NCI-H2196 (cell line): ENCODE measurements around the gene VWCE.
"Not testable (repeated sequence)": the region's sequence is repeated elsewhere in the genome, so short reads cannot be mapped to it uniquely, and the experiment has no call there.

Experiments
- DNase-seq: peaks from one replicate; lab custom pipeline; 2025; ENCODE audit not compliant: unreplicated experiment; lab: John Stamatoyannopoulos, UW

The VWCE gene

DNA sequence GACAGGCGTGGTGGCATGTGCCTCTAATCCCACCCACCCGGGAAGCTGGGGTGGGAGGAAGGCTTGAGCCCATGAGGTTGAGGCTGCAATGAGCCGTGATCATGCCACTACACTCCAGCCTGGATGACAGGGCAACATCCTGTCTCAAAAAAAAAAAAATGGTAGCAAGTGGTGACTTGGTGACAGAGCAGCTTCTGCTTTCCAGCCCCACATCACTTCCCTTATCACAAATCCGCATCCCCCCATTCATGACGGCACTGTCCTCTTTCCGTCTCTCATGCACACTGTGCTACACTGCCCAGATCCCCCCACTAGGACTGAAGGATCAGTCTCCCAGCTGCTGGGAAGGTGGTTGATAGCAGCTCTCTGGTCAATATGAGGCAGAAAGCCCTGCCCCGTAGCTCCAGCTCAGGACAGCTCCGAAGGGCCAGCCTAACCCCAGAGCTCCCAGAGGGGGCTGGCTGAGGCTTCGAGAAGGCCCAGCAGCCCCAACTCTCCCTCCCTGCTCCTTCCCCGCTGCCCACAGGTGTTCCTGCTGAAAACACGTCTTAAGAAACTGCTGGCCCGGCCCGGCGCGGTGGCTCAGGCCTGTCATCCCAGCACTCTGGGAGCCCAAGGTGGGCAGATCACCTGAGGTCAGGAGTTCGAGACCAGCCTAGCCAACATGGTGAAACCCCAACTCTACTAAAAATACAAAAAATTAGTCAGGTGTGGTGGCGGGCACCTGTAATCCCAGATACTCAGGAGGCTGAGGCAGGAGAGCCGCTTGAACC is 38.2 kb downstream of the VWCE start:
- no peak for DNase-seq

DNA sequence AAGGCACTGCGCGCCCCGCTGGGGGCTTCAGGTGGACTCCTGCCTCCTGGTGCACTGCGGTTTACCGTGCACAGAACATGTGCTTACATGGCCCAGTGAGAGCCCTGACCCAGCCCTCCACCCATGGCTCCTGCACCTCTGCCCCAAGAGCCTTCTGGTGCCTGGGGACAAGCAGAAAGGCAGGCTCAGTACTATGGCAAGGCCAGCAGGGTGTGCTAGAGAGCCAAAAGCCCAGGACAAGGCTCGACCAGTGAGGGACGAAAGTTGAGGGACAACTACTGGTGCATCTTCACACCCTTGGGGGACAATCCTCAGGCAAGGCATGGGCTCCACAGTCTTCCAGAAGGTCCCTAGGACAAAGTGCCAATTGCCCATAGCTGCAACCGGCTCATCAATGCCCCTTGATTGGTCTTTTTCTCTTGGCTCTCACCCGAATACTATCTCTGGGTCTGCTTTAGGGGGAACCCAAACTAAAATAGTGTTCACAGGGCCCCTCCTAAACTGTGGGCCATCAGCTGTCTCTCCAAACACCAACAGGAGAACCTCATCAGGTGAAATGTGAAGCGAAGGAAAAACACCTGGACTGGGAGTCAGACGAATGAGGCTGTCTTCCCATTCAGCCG is 40.6 kb downstream of the VWCE start:
- peak; percentile 53 for DNase-seq

GRCh38 chr11:61252332-61252731 is 42.8 kb downstream of the VWCE start:
- not testable (repeated sequence) for DNase-seq

DNA sequence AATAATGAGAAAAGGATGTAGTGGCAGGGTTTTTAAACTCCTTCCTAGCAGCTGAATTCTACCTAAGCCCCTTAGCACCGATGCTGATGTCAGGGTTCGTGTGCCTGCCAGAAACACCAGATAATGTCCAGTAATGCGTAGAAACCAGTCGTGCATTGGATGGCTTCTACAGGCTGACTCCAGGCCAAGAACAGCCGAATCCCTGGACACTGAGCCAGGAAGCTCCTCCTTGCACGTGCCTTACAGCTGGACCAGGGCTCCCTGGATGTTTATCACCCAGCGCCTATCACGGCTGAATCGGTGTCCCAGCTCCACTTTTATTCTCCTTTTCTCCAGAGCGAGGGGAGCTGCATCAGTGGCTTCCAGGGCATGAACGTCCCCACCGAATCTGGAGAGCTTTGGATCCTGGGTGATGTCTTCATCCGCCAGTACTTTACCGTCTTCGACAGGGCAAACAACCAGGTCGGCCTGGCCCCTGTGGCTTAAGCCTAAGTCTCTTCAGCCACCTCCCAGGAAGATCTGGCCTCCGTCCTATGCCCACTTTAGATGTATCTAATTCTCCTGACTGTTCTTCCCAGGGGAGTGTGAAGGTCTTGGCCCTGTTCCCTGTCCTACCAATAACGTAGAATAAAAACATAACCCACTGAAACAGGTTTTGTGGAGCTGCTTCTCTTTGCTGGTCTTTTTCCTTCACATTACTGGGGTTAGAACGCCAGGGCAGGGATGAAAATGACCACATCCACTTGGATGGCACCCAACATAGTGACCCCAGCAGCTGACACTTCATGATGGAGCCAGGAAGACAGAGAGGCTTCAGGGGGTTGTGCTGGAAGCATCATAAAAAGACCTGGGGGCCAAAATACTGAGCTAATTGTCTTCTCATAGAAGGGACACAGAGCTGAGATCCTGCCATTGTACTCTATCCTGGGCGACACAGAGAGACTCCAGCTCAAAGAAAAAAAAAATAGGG is 44.0 kb downstream of the VWCE start:
- not testable (repeated sequence) for DNase-seq

GRCh38 chr11:61249201-61249600 is 45.9 kb downstream of the VWCE start:
- not testable (repeated sequence) for DNase-seq

GRCh38 chr11:61248071-61248470 is 47.0 kb downstream of the VWCE start:
- not testable (repeated sequence) for DNase-seq

GRCh38 chr11:61245284-61245964 is 49.7 kb downstream of the VWCE start:
- DNase-seq = not testable (repeated sequence)

DNA sequence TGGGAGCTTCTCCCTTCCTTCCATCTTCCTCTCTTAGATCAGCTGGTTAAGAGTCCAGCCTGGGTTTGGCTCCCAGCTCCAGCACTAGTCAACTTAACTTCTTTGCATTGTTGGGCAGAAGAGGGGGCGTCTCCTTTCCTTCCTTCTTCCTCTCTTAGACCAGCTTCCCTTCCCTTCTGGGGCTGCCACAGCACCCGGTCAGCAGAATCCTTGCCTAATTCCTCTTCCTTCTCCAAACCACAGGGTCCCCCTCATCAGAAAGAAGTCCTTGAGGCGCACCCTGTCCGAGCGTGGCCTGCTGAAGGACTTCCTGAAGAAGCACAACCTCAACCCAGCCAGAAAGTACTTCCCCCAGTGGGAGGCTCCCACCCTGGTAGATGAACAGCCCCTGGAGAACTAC is 53.6 kb downstream of the VWCE start:
- not testable (repeated sequence) for DNase-seq

DNA sequence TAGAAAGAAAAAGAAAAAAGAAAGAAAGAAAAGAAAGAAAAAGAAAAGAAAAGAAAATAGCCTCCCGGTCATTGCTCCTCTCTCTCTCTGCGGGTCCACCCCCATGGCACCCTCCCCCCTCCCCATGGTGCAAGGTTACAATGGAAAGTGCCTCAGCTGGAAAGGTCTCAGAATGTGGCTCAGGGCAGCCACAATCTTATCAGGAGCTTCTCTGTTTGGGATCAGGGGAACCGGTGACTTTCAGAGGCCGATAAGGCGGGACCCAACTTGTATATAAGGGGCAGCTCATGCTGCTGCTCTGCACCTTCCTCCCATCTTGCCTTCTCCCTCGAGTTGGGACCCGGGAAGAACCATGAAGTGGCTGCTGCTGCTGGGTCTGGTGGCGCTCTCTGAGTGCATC is 54.2 kb downstream of the VWCE start, which contains the start of gene PGA5:
Gene PGA5, plus strand, starts transcription at position 301 of the 400 bp plus-strand sequence. Its CDS starts 52 bp downstream, at position 353.
- DNase-seq = not testable (repeated sequence)

- DNase-seq = not testable (repeated sequence)
These were observed 54.8 kb downstream of the VWCE start for GRCh38 chr11:61240288-61240687.

DNA sequence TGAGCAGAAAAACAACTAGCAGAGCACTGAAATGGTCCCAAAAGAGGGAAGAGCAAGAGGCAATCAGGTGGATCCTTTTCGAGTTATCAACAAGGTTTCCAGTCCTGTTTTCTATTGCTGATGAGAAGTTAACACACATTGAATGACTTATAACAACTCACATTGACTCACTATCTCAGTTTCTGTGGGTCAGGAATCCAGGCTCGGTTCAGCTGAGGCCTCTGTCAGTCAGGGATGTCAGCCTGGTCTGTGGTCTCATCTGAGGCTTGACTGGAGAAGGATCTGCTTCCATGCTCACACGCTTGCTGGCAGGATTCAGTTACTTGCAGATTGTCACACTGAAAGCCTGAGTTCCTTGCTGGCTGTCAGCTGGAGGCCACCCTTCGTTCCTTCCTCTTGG is 58.0 kb downstream of the VWCE start:
- not testable (repeated sequence) for DNase-seq

DNA sequence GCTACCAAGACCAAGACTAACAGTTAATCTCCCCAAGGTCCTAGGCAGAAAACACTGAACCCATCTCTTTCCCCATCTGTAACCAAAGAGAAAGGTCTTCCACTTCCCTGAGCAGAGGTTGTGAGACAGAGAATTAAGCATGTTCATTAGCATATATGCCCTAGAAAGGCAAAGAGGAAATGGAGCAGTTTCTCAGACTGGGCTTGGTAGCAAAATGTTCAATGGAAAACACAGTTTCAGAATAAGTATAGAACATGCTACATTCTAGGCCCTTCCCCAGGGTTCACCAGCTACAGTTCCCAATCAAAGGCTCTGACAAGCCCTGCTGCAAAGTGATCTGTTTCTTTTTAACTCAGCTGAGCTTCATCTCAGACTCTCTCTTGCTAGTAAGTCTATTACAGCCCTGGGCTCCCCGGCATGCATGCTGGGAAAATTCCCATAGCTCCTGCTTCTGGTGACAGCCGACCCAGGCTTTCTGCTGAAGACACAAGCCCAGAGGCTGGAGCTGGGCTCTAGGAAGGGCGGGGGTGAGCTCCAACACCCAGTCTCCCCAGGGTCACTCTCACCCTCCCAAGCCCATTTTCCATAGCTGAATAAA is 62.5 kb downstream of the VWCE start:
- not testable (repeated sequence) for DNase-seq

GRCh38 chr11:61231585-61231984 is 63.5 kb downstream of the VWCE start:
- DNase-seq = not testable (repeated sequence)

- DNase-seq = not testable (repeated sequence)
These were observed 64.1 kb downstream of the VWCE start for GRCh38 chr11:61231033-61231432.

DNA sequence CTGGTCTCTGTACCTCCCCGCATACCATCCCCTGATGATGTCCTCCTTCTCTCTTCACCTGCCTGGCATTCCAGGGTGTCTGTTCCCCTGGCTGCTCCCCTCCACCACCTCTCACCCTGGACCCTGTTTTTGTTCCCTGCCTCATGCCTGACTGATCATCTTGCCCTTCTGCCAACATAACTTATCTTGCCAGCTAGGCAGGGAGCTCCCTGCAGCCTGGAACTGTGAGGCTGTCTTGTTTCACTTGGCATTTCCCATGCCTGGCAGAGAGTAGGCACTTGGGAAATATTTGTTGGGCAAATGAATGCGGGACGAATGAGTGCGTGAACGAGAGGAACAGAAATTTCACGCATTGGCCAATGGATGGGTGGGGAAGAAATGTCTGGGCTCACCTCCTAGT is 65.7 kb downstream of the VWCE start:
- DNase-seq = not testable (repeated sequence)

DNA sequence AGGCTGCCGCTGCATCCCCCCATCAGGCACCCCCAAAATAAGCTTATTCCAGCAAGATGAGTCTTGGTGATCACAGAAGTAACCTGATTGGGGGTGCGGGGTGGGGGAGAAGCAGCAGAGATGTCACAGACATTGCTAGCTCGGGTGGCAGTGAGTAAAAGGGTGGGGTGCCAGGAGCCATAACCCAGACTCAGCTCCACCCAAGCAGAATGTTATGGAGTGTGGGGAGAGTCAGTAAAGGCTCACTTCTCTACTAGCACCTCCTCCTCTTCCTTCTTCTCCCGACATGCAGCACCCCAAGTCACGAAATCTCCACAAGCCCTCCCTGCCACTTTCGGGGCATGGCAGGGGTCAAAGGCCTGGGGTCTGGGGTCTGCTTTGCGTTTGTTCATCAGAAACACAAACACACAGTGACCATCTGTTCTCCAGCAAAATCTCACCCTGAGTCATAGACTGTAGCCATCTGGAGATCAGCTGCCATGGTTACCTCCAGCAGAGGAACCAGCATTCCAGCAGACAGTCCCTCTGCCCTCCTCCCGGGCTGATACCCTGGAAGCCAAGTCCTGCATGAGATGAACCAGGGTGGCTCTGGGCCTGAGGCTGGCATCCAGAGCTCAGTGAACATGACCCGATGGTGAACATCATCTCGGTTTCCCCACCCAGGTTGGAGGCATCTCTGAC is 68.5 kb downstream of the VWCE start:
- DNase-seq = not testable (repeated sequence)

DNA sequence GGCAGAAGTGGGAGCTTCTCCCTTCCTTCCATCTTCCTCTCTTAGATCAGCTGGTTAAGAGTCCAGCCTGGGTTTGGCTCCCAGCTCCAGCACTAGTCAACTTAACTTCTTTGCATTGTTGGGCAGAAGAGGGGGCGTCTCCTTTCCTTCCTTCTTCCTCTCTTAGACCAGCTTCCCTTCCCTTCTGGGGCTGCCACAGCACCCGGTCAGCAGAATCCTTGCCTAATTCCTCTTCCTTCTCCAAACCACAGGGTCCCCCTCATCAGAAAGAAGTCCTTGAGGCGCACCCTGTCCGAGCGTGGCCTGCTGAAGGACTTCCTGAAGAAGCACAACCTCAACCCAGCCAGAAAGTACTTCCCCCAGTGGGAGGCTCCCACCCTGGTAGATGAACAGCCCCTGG is 72.4 kb downstream of the VWCE start:
- not testable (repeated sequence) for DNase-seq

GRCh38 chr11:61222047-61222446 is 73.1 kb downstream of the VWCE start, which contains the start of gene PGA4:
Gene PGA4 (plus strand): TSS chr11:61222347. CDS start chr11:61222401, 54 bp downstream.
- DNase-seq = not testable (repeated sequence)

DNA sequence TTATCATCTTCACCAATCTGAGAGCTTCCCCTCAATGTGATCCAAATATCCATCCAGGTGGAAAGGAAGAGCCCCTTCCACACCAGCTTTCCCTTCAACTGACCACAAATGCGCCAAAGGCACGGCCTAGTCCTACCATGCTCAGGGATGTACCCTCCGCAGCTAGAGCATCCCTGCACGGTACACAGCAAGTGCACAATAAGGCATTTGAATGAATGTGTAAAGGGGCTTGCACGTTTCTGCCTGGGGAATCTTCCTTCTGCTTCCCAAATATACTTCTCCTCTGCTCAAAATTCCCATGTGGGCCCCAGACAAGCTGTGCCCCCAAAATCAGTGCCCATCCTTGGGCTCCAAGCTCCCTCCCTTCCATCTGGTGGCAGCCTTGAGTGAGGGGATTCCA is 76.1 kb downstream of the VWCE start:
- DNase-seq = not testable (repeated sequence)
